AG10803 (cell line): ENCODE measurements around the gene TBRG4.
"Not testable (repeated sequence)": the region's sequence is repeated elsewhere in the genome, so short reads cannot be mapped to it uniquely, and the experiment has no call there.

Experiments used
- DNase-seq: peaks from one replicate; pipeline ENCODE4 v3.0.0; 2010; ENCODE audit warnings: low read depth
- H3K4me3 ChIP-seq: 2 replicates; pipeline ENCODE4 v1.5.1; 2011; ENCODE audit warnings: mild to moderate bottlenecking, low read length, control low read depth
- CTCF ChIP-seq: conservative IDR thresholded peaks from 2 replicates; pipeline ENCODE4 v1.5.1; 2011; ENCODE audit warnings: mild to moderate bottlenecking, low read length, control low read depth, inconsistent platforms

TBRG4 gene

GRCh38 chr7:45117582-45117981 lies 6.1 kb upstream of the TBRG4 start:
- no peak for DNase-seq
- TF ChIP-seq CTCF: no peak
- no peak overlapping the region for H3K4me3 ChIP-seq

GRCh38 chr7:45116048-45116447 lies 4.6 kb upstream of the TBRG4 start:
- no peak for DNase-seq
- no peak overlapping the region for H3K4me3 ChIP-seq
- TF ChIP-seq CTCF: no peak

- no peak for TF ChIP-seq CTCF
- DNase-seq: no peak
- no peak overlapping the region for H3K4me3 ChIP-seq
Measured at GRCh38 chr7:45114926-45115325, 3.4 kb upstream of the TBRG4 start.

- H3K4me3 ChIP-seq, DNase-seq: not testable (repeated sequence)
Measured at GRCh38 chr7:45114257-45114656, 2.8 kb upstream of the TBRG4 start.

GRCh38 chr7:45112648-45113047 lies 1.2 kb upstream of the TBRG4 start:
- H3K4me3 ChIP-seq: no peak overlapping the region; the same call in 1 of the 2 replicates
- peak; percentile 29 for DNase-seq
- no peak for TF ChIP-seq CTCF

- DNase-seq: no peak
- no peak for TF ChIP-seq CTCF
- H3K4me3 ChIP-seq: no peak overlapping the region
Measured at GRCh38 chr7:45108863-45109262, 2.6 kb downstream of the TBRG4 start.

- no peak overlapping the region for H3K4me3 ChIP-seq
- no peak for TF ChIP-seq CTCF
- DNase-seq: no peak
Measured at GRCh38 chr7:45107356-45107755, 4.1 kb downstream of the TBRG4 start.

- no peak for TF ChIP-seq CTCF
- no peak overlapping the region for H3K4me3 ChIP-seq
- DNase-seq: no peak
Measured at GRCh38 chr7:45106820-45107219, 4.7 kb downstream of the TBRG4 start.
